NCI-H345 treated with DMSO at 0.1 percent for 48 hours (cell line): ENCODE data around the gene INKA2.

ENCODE experiments used
- DNase-seq: peaks from one replicate; lab custom pipeline; 2025; ENCODE audit not compliant: unreplicated experiment; lab: John Stamatoyannopoulos, UW

The INKA2 gene

GRCh38 chr1:111734426-111734825, 4.8 kb downstream of the INKA2 start:
- DNase-seq = no peak

DNA sequence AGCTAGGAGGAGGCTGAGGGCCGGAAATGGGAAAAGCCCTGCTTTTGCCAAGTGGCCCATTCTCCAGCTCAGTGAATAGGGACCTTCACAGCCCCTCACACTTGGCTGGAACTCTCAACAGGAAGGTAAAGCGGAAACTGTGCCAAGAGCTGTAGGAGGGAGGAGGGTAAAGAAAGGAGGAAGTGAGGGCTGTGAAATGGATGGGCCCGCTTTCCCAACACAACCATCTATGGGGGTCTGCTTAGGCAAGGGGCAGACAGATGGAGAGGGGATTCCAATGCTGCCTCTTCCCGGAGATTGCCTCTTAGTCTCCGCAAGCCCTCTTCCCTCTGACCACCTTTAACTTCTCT, 5.2 kb downstream of the INKA2 start:
- DNase-seq = no peak

DNA sequence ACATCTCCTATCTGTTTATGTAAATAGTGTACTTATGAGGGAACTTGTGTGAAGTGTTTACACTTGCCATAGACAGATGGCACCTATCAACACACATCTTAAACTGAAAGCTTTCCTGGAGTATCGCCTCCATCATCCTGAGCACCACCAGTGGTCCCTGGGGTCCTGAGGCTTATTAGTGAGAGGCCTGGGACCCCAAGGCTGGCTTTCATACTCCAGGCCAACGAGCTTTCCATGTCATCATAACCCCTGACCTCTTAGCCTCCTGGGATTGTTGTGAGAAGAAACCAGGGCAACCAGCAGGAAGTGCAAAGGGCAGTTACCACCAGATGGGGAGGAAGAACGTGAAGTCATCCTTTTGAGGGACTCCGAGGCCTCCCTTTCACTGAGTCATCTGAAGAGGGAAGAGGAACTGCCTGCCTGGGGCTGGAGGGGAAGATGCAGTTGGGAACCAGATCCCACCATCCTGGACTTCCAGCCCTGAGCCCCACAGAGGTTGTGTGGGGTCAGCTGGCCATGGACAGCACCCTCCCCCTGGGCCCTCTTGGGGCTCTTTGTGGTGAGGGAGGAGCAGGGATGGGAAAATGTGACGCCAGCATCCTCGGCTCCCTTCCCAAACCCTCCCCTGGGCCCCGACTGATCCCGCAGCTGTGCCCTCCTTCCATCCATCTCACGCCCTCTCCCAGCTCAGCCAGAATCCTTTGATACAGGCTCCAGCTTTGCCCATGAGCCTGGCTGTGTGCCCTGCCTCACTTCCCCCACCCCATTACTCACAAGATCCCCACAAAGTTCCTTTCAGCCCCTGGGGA, 5.8 kb downstream of the INKA2 start:
- DNase-seq = no peak

GRCh38 chr1:111732718-111733117, 6.5 kb downstream of the INKA2 start:
- no peak for DNase-seq

- no peak for DNase-seq
Observed at GRCh38 chr1:111731956-111732355, 7.2 kb downstream of the INKA2 start.

- no peak for DNase-seq
Observed at GRCh38 chr1:111730706-111731105, 8.5 kb downstream of the INKA2 start.

GRCh38 chr1:111729946-111730681, 9.1 kb downstream of the INKA2 start:
- no peak for DNase-seq

- no peak for DNase-seq
Observed at GRCh38 chr1:111729271-111729921, 9.8 kb downstream of the INKA2 start.

DNA sequence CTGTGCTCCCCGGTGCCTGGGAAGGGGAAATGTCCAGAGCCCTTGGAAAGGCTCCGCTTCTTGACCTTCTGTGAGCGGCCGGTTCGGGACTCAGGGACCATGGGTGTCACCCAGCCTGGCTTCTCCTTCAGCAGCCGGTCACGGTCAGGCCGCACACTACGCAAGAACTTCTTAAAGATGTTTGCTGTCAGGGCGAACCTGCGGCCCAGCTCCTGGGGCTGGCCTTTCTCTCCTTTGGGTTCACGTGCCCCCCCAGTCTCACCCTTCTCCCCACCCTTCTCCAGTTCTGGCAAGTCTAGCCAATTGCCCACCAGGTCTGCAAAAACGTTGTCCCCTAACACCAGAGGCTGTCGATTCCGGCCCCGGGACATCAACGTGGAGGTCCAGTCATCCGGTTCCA, 12.1 kb downstream of the INKA2 start:
- DNase-seq = no peak

DNA sequence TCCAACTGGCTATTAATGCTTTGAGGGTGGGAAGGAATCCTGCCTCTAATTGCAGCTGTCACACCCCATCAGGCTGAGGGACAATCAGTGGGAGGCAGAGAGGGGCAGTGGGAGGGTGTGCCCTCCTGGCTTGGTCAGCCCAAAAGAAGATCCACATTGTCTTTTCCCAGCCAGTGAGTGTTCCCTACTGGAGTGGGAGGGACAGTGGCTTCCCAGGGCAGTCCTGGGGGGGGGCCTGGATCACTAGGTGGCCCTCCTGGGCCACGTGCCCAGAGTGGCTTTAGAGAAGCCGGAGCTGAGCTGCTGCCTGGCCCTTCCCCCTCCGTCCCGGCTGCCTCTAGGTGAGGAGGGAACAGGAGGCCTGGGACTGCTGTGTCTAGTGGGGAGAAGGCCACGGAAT, 14.0 kb downstream of the INKA2 start:
- no peak for DNase-seq

DNA sequence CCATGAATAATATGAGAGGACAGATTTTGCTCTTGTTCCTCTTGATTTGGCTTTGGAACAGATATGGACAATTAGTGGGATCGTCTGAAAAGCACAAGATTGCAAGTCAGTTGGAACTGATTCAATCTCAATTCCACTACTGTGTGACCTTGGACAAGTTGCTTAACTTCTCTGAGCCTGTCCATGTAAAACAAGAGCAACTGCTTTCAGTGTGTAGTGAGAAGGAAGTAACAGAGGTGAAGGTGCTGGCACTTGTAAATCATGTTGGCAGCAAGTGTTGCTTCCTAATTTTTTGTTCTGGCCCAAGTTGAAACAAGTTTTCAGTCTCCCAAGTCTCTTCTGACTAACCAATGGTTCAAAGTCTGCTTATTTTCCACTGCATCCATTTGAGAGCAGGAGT, 15.3 kb downstream of the INKA2 start:
- DNase-seq = no peak

GRCh38 chr1:111723091-111723806, 15.9 kb downstream of the INKA2 start:
- DNase-seq = no peak

- no peak for DNase-seq
Observed at GRCh38 chr1:111720977-111721786, 18.0 kb downstream of the INKA2 start.

- DNase-seq = no peak
Observed at GRCh38 chr1:111720274-111720976, 18.8 kb downstream of the INKA2 start.

- DNase-seq = no peak
Observed at GRCh38 chr1:111719674-111720132, 19.5 kb downstream of the INKA2 start.

- DNase-seq = no peak
Observed at GRCh38 chr1:111719135-111719534, 20.1 kb downstream of the INKA2 start.

- no peak for DNase-seq
Observed at GRCh38 chr1:111717450-111717849, 21.7 kb downstream of the INKA2 start.

- DNase-seq = no peak
Observed at GRCh38 chr1:111716333-111716732, 22.9 kb downstream of the INKA2 start.

DNA sequence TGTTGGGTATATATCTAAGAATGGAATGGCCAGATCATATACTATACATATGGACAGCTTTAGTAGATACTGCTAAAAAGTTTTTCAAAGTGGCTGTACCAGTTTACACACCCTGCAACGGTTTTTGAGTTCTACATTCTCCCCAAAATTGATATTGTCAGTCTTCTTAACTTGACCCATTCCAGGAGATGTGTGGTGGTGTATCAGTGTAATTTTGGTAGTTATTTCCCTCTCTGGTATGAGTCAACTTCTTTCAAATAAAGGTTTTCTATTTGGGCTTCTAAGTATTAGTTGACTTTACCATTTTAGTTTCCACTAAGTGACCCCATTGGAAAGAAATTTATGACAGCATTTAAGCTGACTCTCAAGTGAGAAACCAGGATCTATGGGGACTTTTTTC, 29.2 kb downstream of the INKA2 start:
- no peak for DNase-seq

GRCh38 chr1:111707906-111708305, 31.3 kb downstream of the INKA2 start:
- no peak for DNase-seq
